Common myeloid progenitor, CD34-positive (primary cell): ENCODE results near the gene PHACTR1.

ENCODE experiments used
- CTCF ChIA-PET: fragments of 350-600 bp; sonication (Branson Sonifier 250); formaldehyde crosslinking; loops from one replicate; lab custom pipeline; 2021; ENCODE audit warnings: antibody characterized with exemption; lab: Charles Lee
- POLR2A ChIA-PET: fragments of 350-600 bp; sonication (Branson Sonifier 250); formaldehyde crosslinking; loops from one replicate; lab custom pipeline; 2021; ENCODE audit warnings: antibody characterized with exemption; lab: Charles Lee
- DNase-seq, 3 donors: peaks; one replicate each; pipeline versions ENCODE4 v3.0.0 to v3.0.0-alpha.2; 2013
- H3K27ac ChIP-seq, 2 experiments: 1 replicate in 1 of 2; 2 replicates in 1 of 2; pipeline ENCODE4 v1.7.0; 2013; ENCODE audit warnings: inconsistent platforms in 2 of 2, low read length in 2 of 2, mild to moderate bottlenecking in 2 of 2, low read depth in 1 of 2, moderate library complexity in 1 of 2; ENCODE audit not compliant: severe bottlenecking in 2 of 2, insufficient read depth in 1 of 2, poor library complexity in 1 of 2
- H3K27me3 ChIP-seq, 5 experiments: replicated peaks in 2 of 5; 1 replicate in 3 of 5; 2 replicates in 2 of 5; pipeline versions ENCODE4 v1.6.1 to v1.7.0; 2013; ENCODE audit warnings: low read length in 4 of 5, mild to moderate bottlenecking in 2 of 5, moderate library complexity in 2 of 5, inconsistent platforms in 1 of 5; ENCODE audit not compliant: insufficient read depth in 5 of 5, control insufficient read depth in 4 of 5
- H3K36me3 ChIP-seq, 4 experiments: 1 replicate in 2 of 4; 2 replicates in 2 of 4; pipeline versions ENCODE4 v1.6.1 to v1.7.0; 2013; ENCODE audit warnings: low read length in 3 of 4, control low read depth in 1 of 4, mild to moderate bottlenecking in 1 of 4; ENCODE audit not compliant: control insufficient read depth in 4 of 4, insufficient read depth in 4 of 4
- H3K4me1 ChIP-seq, 4 experiments: 1 replicate in 3 of 4; 2 replicates in 1 of 4; pipeline versions ENCODE4 v1.6.1 to v1.7.1; 2013; ENCODE audit warnings: low read length in 3 of 4, mild to moderate bottlenecking in 3 of 4, control low read depth in 1 of 4, inconsistent platforms in 1 of 4, moderate library complexity in 1 of 4; ENCODE audit not compliant: control insufficient read depth in 4 of 4, insufficient read depth in 4 of 4; ENCODE audit errors: control extremely low read depth in 1 of 4
- H3K4me3 ChIP-seq, 7 experiments: 1 replicate in 4 of 7; 2 replicates in 3 of 7; pipeline versions ENCODE4 v1.5.1 to v1.7.0; 2013; ENCODE audit warnings: mild to moderate bottlenecking in 7 of 7, low read length in 6 of 7, moderate library complexity in 6 of 7, inconsistent platforms in 2 of 7, low read depth in 2 of 7, control low read depth in 1 of 7; ENCODE audit not compliant: insufficient read depth in 4 of 7, control insufficient read depth in 1 of 7; ENCODE audit errors: extremely low read depth in 1 of 7
- H3K9me3 ChIP-seq, 5 experiments: 1 replicate in 4 of 5; 2 replicates in 1 of 5; pipeline versions ENCODE4 v1.6.1 to v1.7.1; 2013; ENCODE audit warnings: low read length in 4 of 5, mild to moderate bottlenecking in 2 of 5, inconsistent platforms in 1 of 5, low read depth in 1 of 5, moderate library complexity in 1 of 5; ENCODE audit not compliant: control insufficient read depth in 4 of 5, insufficient read depth in 2 of 5; ENCODE audit errors: control extremely low read depth in 1 of 5
- WGBS: methylation state at CpG from one replicate; pipeline ENCODE4 v1.1.5; 2013; ENCODE audit not compliant: insufficient coverage; 5-methylcytosine and 5-hydroxymethylcytosine counted together

The PHACTR1 gene

DNA sequence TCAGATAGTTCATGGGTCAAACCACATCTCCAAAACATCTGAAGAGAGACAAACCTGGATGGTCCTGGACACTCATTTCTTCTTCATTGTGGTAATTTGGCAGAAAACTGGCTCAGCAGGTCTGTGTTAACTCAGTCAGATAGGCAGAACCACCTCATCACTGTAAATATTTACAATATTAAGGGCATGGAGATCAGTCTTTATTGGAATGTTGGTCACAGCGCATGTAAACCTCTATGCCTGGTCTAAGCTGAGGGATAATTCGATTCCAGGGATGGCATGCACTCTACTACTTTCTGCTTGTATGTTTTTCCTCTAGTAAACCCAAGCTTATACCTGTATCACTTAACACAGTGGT, 615.8 kb downstream of the PHACTR1 start:
- no peaks in the 10 kb centered on the region for H3K36me3 ChIP-seq
- DNase-seq: no peak
- peaks cover 12 to 27% (median 20%) of the 10 kb centered on the region in 4 experiments for H3K4me1 ChIP-seq
- WGBS: no CpG with 5 or more reads among the region's 2 CpGs
- no peak overlapping the region for H3K4me3 ChIP-seq
- no peak overlapping the region for H3K27ac ChIP-seq
- POLR2A ChIA-PET: no interaction called here
- no peaks in the 10 kb centered on the region for H3K27me3 ChIP-seq
- CTCF ChIA-PET: interaction anchor here (0.6 to 2.6 kb wide), 18 partner anchors 14 to 911 kb away, joined by 3 to 8 read pairs (median 4); no protein-coding TSS in a partner anchor
- H3K9me3 ChIP-seq: no peaks in the 10 kb centered on the region

DNA sequence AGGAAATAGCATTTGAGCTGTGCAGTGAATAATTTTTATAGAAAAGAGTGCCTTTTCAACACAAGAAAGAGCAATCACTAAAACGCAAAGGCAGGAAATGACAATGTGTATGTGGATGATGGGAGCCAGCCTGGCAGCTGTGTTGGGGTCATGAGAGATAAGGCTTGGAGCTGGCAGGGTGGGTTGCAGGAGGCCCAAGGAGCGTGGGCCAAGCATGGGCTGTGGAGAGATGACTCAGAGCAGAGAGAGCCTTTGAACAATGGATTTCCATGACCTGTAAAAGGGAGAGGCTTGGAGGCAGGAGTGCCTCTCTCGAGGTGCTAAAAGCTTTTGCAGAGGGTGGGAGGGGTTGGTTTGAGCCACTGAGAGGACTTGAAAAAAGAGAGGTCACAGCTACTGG, 618.4 kb downstream of the PHACTR1 start:
- DNase-seq: peak; percentile 69 to 92 (median 86)
- no peak overlapping the region for H3K27ac ChIP-seq
- H3K9me3 ChIP-seq: no peaks in the 10 kb centered on the region
- ChIA-PET CTCF (interaction anchor here (0.6 to 2.6 kb wide), 16 partner anchors 21 to 424 kb away, joined by 3 to 10 read pairs (median 3); partner anchors contain the start of genes GFOD1 and SIRT5), POLR2A (no interaction called here)
- no peaks in the 10 kb centered on the region for H3K36me3 ChIP-seq
- peaks cover 8 to 29% (median 18%) of the 10 kb centered on the region in 4 experiments for H3K4me1 ChIP-seq
- H3K4me3 ChIP-seq: no peak overlapping the region
- H3K27me3 ChIP-seq: no peaks in the 10 kb centered on the region
- WGBS: 23% methylated on average over 3 of the region's 3 CpGs

DNA sequence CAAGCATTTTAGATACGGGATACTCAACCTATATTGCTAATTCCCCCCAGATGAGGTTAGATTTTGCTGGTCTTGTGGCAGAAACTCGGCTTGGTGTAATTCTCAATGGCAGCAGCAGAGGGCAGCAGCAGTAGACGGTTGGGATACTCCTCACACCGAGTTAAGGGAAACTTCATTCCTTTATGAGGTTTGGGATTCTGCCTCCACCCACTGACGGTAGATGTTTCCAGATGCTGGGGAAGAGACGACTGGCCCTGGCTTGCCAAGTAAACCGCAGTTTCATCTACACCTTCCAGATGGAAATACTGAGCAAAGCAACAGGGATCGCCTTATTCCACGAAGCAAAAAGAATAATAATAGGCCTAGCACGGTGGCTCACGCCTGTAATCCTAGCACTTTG, 620.0 kb downstream of the PHACTR1 start:
- 49% methylated on average over 8 of the region's 11 CpGs for WGBS

DNA sequence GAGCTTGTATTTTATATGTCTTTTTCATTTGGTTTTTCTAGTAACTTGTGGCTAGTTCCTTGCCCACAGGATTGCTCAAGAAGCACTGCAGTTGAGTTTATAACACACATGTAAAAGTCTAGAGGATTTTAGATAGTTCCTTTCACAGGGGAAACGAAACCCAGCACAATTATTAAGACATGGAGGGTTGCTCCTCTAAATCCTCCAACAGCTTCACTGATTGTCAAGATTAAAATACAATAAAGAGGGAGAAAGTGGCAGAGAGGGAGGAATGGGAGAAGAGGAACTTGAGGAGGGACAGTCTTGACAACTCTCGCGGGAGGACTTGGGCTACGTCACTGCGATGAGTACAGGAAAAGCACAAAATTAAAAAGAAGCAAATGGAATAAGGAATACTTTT, 621.5 kb downstream of the PHACTR1 start:
- no CpG with 5 or more reads among the region's 5 CpGs for WGBS
- Histone ChIP-seq H3K36me3 (no peaks in the 10 kb centered on the region), H3K4me1 (peaks cover 8 to 31% (median 20%) of the 10 kb centered on the region in 4 experiments), H3K27ac (no peak overlapping the region), H3K27me3 (no peaks in the 10 kb centered on the region), H3K9me3 (peaks cover 0 to 9% (median 0%) of the 10 kb centered on the region in 5 experiments), H3K4me3 (peak overlapping the region in 3 of 7 experiments; percentile 15 to 58 (median 25))
- CTCF ChIA-PET: interaction anchor here (0.7 to 3.6 kb wide), 13 partner anchors 9 to 277 kb away, joined by 3 to 15 read pairs (median 4); partner anchors contain the start of genes NOL7 and SIRT5
- peak; percentile 50 to 84 (median 78) for DNase-seq
- POLR2A ChIA-PET: interaction anchor here (1.0 kb wide), 1 partner anchor 150 kb away, joined by 3 read pairs; no protein-coding TSS in a partner anchor

More for the DNA sequence above, 620.0 kb downstream of the PHACTR1 start:
- H3K4me3 ChIP-seq: no peak overlapping the region
- H3K4me1 ChIP-seq: peaks cover 8 to 31% (median 20%) of the 10 kb centered on the region in 4 experiments
- H3K9me3 ChIP-seq: peaks cover 0 to 4% (median 0%) of the 10 kb centered on the region in 5 experiments
- H3K27ac ChIP-seq: no peak overlapping the region
- ChIA-PET CTCF (interaction anchor here (0.7 to 3.6 kb wide), 5 partner anchors 10 to 201 kb away, joined by 3 to 15 read pairs (median 4); no protein-coding TSS in a partner anchor), POLR2A (no interaction called here)
- no peaks in the 10 kb centered on the region for H3K36me3 ChIP-seq
- no peaks in the 10 kb centered on the region for H3K27me3 ChIP-seq
- peak; percentile 74 to 82 (median 75) for DNase-seq
